GM10266 (cell line): Measurements from ENCODE around the gene MARCHF2.

Source experiments
- DNase-seq: peaks from one replicate; pipeline ENCODE4 v3.0.0; 2012; ENCODE audit errors: extremely low spot score
- CTCF ChIP-seq: IDR thresholded peaks from 2 replicates; pipeline ENCODE4 v1.5.1; 2012; ENCODE audit warnings: mild to moderate bottlenecking, low read depth; ENCODE audit not compliant: control insufficient read depth, insufficient read depth; ENCODE audit errors: missing control alignments

Gene MARCHF2

GRCh38 chr19:8454218-8454617 lies 41.1 kb downstream of the MARCHF2 start:
- no peak for TF ChIP-seq CTCF
- no peak for DNase-seq

- DNase-seq = no peak
- TF ChIP-seq CTCF = no peak
These were observed 41.9 kb downstream of the MARCHF2 start for GRCh38 chr19:8455018-8455417.

- no peak for TF ChIP-seq CTCF
- DNase-seq = no peak
These were observed 43.0 kb downstream of the MARCHF2 start for GRCh38 chr19:8456064-8456463.

GRCh38 chr19:8457209-8457608 lies 44.1 kb downstream of the MARCHF2 start:
- no peak for TF ChIP-seq CTCF
- no peak for DNase-seq

GRCh38 chr19:8457827-8458226 lies 44.7 kb downstream of the MARCHF2 start:
- DNase-seq = no peak
- TF ChIP-seq CTCF = no peak

- no peak for TF ChIP-seq CTCF
- no peak for DNase-seq
These were observed 45.3 kb downstream of the MARCHF2 start for GRCh38 chr19:8458380-8458779.

- TF ChIP-seq CTCF = no peak
- no peak for DNase-seq
These were observed 46.0 kb downstream of the MARCHF2 start for GRCh38 chr19:8459095-8459494.
